Ascending aorta (tissue), 2 donors: ENCODE data around the gene CSPG5. TPM values are rescaled to one million over a fixed set of nuclear protein-coding genes. Genes with fewer than 3 reads are reported as not detected.

Source experiments
- DNase-seq, 2 donors: peaks; one replicate each; pipeline ENCODE4 v3.0.0-alpha.2; 2019; ENCODE audit warnings: low spot score in 2 of 2
- H3K27ac ChIP-seq, 2 donors: fragments of 200-600 bp; sonication (generic); one replicate each; pipeline ENCODE4 v1.5.1; 2016 to 2017; ENCODE audit warnings: mild to moderate bottlenecking in 1 of 2
- H3K27me3 ChIP-seq: fragments of 200-600 bp; sonication (generic); one replicate; pipeline ENCODE4 v1.5.1; 2017
- H3K36me3 ChIP-seq, 2 donors: fragments of 200-600 bp; sonication (generic); one replicate each; pipeline ENCODE4 v1.5.1; 2016
- H3K4me1 ChIP-seq, 2 donors: fragments of 200-600 bp; sonication (generic); one replicate each; pipeline ENCODE4 v1.5.1; 2016 to 2017; ENCODE audit warnings: mild to moderate bottlenecking in 1 of 2
- H3K4me3 ChIP-seq, 2 donors: fragments of 200-600 bp; sonication (generic); one replicate each; pipeline ENCODE4 v1.5.1; 2016 to 2017; ENCODE audit warnings: mild to moderate bottlenecking in 1 of 2
- H3K9me3 ChIP-seq, 2 donors: fragments of 200-600 bp; sonication (generic); one replicate each; pipeline ENCODE4 v1.5.1; 2016
- intact Hi-C: fragments of 100-400 bp; cut with DNase I; formaldehyde crosslinking; loops from one replicate; pipeline ENCODE4 v1.15.1; 2023
- total RNA-seq: library from RNA; depleted of rRNA; stranded (reverse); fragments of >200 nt; gene quantifications from one replicate; pipeline ENCODE4 v1.1.0, GENCODE V29; 2016
- TF ChIP-seq, protein P1 (sequence below), 3 experiments: fragments of 200-600 bp in 2 of 3; fragments of 450-650 bp in 1 of 3; sonication (generic) in 2 of 3; IDR thresholded peaks; one replicate each; pipeline ENCODE4 v1.5.1; 2016 to 2019; ENCODE audit warnings: antibody characterized with exemption in 3 of 3, mild to moderate bottlenecking in 1 of 3, moderate library complexity in 1 of 3

Gene CSPG5
- total RNA-seq, 1 donor from 2014 or later = 1.7 TPM

DNA sequence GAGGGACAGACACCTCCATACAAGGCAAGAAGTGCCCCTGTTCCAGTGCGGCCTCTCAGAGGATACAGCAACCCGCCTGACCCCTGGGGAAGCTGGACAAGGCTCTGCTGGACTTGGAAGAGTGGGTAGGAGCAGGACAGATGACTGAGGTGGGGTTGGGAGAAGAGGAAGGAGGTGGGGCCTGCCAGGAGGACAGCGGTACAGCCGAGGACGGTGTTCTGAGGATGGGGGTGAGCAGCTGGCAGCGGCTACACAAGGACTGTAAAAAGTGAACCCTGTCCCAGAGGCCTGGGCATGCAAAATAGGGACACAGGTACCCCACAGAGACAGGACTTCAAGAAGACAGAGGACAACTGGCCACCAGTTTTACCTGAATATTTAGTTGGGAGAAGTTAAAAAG, 41.7 kb downstream of the CSPG5 start:
- Histone ChIP-seq H3K9me3 (no peaks in the 10 kb centered on the region), H3K27ac (no peak overlapping the region), H3K36me3 (no peaks in the 10 kb centered on the region), H3K27me3 (no peaks in the 10 kb centered on the region), H3K4me3 (no peak overlapping the region), H3K4me1 (peaks cover 0 to under 1% of the 10 kb centered on the region in 2 donors)
- intact Hi-C loops = no loop called here
- no peak for DNase-seq
- TF ChIP-seq, protein P1, sequence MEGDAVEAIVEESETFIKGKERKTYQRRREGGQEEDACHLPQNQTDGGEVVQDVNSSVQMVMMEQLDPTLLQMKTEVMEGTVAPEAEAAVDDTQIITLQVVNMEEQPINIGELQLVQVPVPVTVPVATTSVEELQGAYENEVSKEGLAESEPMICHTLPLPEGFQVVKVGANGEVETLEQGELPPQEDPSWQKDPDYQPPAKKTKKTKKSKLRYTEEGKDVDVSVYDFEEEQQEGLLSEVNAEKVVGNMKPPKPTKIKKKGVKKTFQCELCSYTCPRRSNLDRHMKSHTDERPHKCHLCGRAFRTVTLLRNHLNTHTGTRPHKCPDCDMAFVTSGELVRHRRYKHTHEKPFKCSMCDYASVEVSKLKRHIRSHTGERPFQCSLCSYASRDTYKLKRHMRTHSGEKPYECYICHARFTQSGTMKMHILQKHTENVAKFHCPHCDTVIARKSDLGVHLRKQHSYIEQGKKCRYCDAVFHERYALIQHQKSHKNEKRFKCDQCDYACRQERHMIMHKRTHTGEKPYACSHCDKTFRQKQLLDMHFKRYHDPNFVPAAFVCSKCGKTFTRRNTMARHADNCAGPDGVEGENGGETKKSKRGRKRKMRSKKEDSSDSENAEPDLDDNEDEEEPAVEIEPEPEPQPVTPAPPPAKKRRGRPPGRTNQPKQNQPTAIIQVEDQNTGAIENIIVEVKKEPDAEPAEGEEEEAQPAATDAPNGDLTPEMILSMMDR (IDR thresholded peaks at IDR 0.05) = no peak

DNA sequence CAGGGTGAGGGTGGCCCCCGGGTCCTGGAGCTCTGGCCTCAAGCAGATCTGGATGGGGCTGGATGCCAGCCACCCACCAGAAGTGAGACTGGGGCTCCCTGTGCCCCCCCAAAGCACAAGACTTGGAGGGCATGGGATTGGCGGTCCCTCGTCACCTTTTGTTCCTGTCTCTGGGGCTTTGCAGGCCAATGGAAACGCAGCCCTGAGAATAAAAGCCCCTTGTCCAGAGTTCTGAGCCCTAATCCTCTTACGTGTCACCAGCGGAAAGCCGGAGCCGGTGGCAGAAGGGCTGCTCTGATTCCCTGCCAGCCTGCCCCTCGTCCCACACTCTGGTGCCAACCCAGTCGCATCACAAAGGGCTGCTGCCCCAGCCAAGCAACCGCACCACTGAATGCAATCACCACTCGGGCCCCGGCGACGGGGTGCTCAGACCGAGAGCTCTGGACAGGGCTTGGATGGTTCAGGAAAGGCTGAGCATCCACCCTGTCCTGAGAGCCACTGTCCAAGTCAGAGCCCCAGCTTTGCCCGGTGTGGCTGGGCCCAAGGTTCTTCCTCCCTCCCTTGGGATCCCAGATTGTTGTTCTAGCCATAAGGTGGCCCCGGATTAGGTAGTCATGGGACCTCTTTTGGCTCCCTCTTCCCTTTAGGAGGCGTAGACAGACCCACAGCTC, 42.3 kb downstream of the CSPG5 start:
- TF ChIP-seq, protein P1 (IDR thresholded peaks at IDR 0.05) = no peak
- intact Hi-C loops = no loop called here
- no peaks in the 10 kb centered on the region for H3K4me1 ChIP-seq
- H3K9me3 ChIP-seq = no peaks in the 10 kb centered on the region
- H3K27me3 ChIP-seq = no peaks in the 10 kb centered on the region
- no peak overlapping the region for H3K4me3 ChIP-seq
- no peaks in the 10 kb centered on the region for H3K36me3 ChIP-seq
- no peak overlapping the region for H3K27ac ChIP-seq
- no peak for DNase-seq

DNA sequence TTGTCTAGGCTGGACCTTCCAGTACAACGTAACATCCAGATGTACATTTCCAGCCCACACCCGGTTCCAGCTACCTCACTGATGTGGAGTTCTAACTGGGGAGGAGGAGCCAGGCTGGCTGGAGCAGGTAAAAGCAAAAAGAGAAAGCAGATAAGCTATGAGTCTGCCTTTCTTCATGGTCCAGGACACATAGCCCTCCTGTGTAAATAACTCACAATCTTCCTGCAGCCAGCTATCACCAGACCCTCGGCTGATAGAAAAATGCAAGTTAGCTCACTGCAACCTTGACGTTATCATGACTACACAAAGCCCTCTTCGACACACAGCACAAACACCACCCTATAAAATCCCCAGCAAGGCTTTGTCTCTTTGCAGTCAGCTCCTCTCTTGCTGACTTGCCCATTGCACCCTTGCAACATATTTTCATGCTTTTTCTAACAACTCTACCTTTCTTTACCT, 44.6 kb downstream of the CSPG5 start:
- Histone ChIP-seq H3K36me3 (no peaks in the 10 kb centered on the region), H3K4me1 (no peaks in the 10 kb centered on the region), H3K9me3 (no peaks in the 10 kb centered on the region), H3K27ac (no peak overlapping the region), H3K4me3 (no peak overlapping the region), H3K27me3 (no peaks in the 10 kb centered on the region)
- DNase-seq = no peak
- intact Hi-C loops = no loop called here
- TF ChIP-seq, protein P1 (IDR thresholded peaks at IDR 0.05) = no peak

DNA sequence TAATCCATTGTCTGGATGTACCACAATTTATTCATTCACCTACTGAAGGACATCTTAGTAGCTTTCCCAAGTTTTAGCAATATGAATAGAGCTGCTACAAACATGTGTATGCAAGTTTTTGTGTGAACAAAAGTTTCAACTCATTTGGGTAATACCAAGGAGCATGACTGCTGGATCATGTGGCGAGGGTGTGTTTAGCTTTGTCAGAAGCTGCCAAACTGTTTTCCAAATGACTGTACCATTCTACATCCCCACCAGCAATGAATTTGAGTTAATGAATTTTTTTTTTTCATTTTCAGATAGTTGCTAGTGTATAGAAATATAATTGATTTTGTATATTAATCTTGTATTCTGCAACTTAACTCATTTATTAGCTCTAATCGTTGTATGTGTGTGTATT, 45.2 kb downstream of the CSPG5 start:
- Histone ChIP-seq H3K27me3 (no peaks in the 10 kb centered on the region), H3K4me3 (no peak overlapping the region), H3K9me3 (no peaks in the 10 kb centered on the region), H3K4me1 (no peaks in the 10 kb centered on the region), H3K27ac (no peak overlapping the region), H3K36me3 (no peaks in the 10 kb centered on the region)
- DNase-seq = no peak
- TF ChIP-seq, protein P1 (IDR thresholded peaks at IDR 0.05) = no peak
- intact Hi-C loops = no loop called here

DNA sequence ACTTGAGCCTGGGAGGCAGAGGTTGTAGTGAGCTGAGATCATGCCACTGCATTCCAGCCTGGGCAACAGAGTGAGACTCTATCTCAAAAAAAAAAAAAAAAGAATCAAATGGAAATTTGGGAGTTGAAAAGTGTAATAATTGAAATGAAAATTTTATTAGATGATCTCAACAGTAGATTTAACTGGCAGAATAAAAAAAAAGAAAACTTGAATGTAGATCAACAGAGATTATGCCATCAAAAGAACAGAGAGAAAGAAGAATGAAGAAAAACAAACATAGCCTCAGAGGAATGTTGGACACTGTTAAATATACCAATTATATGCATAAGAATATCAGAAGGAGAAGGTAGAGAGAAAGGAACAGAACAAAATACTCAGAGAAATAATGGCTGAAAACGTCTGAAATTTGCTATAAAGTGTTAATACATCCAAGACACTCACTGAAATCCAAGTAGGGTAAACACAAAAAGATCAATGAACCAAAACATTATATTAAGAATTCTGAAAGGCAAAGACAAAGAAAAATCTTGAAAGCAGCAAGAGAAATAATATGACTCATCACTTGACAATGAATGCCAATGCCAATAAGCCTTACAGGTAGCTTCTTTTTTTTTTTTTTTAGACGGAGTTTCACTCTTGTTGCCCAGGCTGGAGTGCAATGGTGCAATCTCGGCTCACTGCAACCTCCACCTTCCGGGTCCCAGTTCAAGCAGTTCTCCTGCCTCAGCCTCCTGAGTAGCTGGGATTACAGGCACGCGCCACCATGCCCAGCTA, 50.5 kb downstream of the CSPG5 start:
- no peaks in the 10 kb centered on the region for H3K4me1 ChIP-seq
- DNase-seq = no peak
- no peaks in the 10 kb centered on the region for H3K36me3 ChIP-seq
- TF ChIP-seq, protein P1 (IDR thresholded peaks at IDR 0.05) = no peak
- intact Hi-C loops = no loop called here
- no peak overlapping the region for H3K4me3 ChIP-seq
- no peak overlapping the region for H3K27ac ChIP-seq
- H3K27me3 ChIP-seq = no peaks in the 10 kb centered on the region
- H3K9me3 ChIP-seq = peaks cover 0 to 3% of the 10 kb centered on the region in 2 donors
